HK-2 (cell line): ENCODE measurements around the gene UBE2G1.
"Not testable (repeated sequence)": the region's sequence is repeated elsewhere in the genome, so short reads cannot be mapped to it uniquely, and the experiment has no call there.

Source experiments
- DNase-seq: peaks from one replicate; pipeline ENCODE4 v3.0.0-alpha.2; 2018; ENCODE audit not compliant: unreplicated experiment

The UBE2G1 gene

DNA sequence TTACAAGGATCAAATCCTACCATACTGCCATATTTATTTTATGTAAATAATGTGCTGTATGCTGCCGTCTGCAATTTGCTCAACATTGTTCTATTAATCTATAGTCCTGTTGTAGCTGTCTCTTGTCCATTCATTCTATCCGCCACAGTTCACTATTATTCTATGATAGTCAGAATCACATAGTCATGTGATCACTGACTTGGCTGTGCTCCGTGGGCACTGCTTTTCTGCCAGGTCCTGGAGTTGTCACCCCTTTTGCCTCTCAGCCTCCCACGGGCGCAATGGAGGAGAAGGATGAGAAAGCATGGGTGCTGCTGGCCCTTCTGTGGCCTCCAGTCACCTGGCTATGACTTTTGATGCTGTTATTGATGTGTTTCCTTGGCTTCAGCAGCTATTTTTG is 65.4 kb downstream of the UBE2G1 start:
- no peak for DNase-seq

DNA sequence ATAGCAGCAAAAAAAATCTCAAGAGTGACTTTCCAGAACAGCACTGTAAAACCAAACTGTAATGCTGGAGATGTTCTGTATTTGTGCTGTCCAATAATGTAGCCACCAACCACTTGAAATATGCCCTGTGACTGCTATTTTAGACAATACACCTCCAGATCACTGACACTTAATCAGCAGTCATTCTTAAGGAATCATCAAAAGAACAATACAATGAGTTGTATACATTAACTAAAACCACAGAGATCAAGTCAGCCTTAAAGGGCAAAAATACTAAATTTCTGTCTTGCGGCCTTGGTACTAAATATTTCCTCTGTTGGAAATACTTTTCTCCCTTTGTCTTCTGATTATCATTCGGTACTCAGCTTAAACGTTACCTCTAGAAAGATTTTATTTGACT is 69.1 kb downstream of the UBE2G1 start:
- DNase-seq = no peak

DNA sequence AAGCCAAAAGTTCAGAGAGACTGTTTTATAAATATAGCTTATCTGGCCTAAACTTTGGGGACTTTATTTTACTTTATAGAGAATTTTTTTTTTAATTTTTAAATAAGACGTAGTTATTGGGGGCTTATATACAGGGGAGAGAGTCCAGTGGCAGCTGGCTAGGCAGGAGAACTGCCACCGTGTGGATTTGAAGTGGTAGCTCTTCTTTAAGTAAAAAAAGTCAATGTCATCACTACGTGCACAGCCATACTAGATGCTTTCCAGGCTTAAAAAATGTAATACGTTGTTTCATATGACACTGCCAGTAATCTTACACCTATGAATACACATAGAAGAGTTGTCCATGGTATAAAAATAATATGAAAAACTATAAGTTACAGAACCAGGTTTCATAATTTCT is 70.8 kb downstream of the UBE2G1 start:
- no peak for DNase-seq

DNA sequence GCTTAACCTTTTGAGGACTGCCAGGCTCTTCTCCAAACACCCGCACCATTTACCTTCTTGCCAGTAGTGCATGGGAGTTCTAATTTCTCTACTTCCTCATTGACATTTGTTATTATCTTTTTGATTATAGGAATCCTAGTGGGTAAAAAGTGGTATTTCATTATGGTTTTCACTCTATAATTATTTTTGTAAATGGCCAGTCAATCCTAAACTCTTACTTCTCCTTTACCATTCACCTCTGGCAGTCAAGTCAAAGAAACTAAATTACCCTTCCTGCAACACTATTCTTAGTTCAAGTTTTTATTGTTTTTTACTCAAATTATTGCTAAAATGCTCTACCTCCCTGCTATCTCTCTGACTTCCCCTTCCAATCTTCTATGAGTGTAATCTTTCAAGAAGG is 72.9 kb downstream of the UBE2G1 start:
- DNase-seq = no peak

DNA sequence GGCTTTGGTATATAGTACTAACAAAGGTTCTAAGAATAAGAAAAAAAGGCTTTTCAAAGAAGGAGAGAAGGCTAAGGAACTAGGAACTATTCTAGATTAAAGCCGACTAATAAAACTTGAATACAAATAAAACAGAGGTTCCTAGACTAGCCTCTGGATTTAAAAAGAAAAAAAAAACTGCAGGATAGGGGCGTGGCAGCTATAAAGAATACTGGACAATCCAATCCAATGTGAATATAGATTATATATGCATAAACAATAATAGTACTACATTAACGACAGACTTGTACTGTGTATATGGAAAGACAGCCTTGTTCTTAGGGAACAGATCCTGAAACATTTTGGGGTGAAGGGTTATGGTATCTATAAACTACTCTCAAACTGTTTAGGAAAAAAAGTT is 78.8 kb downstream of the UBE2G1 start:
- DNase-seq = no peak

DNA sequence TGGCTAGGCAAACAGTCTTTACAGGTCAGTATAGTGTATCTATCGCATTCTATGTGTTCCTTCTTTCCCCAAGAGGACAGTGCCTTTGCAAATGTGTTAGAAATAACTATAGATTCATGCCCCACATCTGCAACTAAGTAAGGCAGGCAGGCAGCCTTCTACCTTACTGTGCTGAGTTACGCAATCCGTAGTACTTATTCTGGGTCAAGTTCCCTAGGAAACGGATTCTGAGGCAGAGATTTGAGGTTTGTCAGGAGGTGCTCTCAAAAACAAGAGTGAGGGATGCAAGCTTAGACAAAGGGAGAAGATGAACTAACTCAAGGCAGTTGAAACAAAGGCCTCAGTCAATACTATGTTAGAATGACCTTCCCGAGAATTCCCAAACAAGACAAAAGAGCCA is 90.0 kb downstream of the UBE2G1 start:
- no peak for DNase-seq

DNA sequence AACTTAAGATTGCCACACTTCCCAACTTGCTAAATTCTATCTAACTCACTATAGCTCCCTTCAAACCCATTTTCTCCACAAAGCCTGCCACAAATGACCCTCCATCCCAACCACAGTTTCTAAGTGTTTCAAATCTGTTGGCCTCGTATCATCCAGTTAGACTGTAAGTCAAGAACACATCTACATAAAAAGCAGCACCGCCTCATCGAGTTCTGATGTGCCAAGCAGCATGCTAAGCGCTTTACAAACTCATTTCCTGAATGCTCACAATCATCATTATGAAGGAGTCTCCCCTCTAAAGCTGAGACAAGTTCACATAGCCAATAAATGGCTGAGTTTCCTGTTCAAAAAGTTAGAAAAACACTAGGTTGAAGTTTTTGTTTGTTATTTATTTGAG is 93.5 kb downstream of the UBE2G1 start:
- DNase-seq = no peak

DNA sequence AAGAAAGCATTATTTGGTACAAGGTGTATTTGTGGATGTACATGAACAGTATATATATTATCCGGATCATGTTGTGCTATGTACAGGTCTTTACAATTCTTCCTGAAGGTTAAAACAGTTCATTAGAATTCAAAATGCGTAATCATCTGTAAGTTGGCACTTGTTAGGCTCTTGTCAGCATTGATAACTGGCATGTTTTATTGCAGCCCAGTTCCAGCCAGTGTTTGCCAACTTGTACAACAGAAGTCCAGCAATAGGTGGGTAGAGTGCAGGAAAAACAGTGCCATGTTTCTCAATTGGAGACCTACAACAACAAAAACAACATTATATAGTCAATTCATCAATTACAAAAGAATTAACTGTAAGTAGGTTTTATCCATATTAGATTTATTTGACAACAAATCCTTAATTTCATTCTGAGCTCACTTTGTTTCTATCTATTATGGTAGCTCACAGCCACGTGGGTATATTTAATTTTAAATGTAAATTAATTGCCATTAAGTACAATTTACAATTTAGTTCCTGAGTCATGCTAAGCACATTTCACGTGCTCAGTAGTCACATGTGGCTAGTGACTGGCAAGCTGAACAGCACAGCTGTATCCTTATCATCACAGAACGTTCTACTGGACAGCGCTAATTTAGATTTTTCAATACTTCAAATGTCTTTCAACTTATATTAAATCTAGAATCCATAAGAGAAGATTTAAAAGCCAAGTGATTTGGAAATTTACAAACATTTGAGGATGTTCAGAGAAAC is 94.1 kb downstream of the UBE2G1 start:
- no peak for DNase-seq

DNA sequence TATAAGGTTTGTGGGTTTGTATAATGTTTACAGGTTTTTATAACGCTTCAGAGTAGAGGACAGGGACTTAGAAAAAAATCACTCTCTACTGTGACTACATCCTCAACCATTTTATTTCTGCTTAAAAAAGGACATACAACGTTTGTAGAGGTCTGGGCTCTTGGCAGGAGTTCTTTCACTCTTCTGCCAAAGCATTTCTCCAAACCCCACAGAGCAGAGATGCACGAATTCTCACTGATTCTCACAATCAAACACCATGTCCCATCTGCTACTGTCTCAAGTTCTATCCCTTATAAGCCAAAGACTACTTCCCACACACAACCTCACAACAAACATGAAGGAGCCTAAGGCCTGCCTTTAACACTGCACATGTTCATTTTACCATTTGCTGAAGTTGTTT is 95.7 kb downstream of the UBE2G1 start:
- DNase-seq = no peak

DNA sequence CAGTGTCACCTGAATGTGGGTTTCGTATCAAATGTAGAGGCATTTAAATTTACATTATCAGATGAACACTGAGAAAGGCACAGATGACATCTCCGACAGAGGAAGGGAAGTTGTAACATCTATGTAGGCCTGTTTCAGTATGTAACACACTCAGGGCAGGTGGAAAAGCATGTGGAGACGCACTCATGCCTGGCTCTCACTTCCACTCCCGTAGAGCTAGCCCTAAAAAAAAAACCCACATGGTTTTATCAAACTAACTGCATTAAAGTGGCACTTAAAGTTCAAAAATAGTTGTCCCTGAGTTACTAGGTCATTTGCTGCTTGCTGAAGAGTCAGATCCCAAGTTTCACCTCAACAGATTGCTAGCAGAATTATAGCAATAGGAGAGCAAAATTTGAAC is 96.6 kb downstream of the UBE2G1 start:
- DNase-seq = no peak

DNA sequence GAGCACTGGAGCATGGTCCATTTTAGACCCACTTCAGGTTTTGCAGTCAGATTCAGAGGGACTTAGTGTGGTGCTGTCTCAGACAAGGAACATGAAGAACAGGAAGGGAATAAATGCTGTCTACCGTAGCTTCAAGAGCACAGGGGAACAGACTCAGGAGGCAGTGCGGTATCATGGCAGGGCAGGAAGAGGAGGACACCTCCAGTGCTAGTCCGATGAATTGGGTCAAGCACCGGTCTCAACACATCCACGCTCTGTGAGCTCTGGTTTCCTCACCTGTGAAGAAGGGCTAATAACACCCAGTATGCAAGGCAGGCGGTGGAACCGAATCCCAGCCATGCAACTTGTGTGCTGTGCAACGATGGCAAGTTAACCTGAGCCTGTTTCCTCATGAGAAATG is 99.1 kb downstream of the UBE2G1 start:
- no peak for DNase-seq

DNA sequence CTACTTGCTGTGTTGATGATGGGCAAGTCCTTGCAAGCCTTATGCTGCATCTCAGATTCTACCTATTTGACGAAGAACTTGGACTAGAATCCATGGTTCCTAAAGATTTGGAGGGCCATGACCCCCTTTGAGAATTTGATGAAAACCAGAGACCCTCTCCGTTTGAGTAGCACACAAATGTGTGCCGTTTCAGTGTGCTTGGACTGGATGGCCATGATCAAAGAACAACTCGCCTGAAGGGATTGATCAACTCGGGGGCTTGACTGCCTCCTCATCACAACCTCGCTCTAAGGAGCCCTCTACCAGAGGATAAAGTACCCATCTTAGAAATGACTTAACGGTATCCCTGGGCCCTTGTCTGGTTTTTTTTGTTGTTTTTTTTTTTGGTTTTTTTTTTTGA is 99.9 kb downstream of the UBE2G1 start:
- no peak for DNase-seq

DNA sequence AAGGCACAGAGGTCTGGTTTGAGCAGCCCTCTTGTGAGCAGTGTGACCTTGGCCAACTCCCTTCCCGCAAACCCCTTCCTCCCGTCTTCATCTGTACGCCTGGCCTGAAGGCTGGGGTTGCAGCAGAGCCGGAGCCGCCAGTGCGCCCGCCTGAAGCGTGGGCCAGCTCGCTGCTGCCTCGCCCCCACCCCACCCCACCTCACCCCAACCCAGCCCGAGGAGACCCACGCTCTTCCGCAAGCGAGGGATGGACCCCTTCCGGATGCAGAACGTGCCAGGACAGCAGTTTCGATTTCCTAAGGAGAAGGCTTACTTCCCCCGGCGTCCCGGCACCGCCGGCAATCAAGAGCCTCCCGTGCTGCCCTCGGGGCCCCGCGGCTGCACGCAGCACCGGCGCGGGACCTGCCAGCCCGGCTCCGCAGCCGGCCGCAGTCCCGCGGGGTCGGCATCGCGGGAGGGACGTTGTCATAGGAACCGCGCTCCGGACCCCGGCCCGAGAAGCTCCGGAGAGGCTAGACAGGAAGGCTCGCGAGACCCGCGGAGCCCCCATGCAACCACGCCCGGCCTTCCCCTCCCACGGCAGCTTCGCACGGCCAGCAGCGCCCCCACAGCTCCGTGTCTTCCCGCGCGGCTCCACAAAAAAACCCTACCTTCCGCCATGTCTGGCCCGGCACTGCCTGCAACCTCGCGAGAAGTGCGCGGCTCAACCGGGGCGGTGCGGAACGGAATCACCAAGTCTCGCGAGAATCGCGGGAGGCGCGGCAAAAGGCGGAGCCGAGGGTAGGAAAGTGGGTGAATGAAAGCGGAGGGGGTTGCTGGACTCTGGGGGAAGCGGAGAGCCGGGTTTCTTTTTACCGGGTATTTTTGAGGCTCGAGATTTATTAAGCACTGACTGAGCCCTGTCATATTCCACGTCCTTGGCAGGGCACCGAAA is 102.9 kb downstream of the UBE2G1 start, which contains the start of gene ANKFY1:
Gene ANKFY1, minus strand, starts transcription at position 698 of the 934 bp plus-strand sequence. Its CDS starts 38 bp downstream, at position 660.
- peak; percentile 98 for DNase-seq

DNA sequence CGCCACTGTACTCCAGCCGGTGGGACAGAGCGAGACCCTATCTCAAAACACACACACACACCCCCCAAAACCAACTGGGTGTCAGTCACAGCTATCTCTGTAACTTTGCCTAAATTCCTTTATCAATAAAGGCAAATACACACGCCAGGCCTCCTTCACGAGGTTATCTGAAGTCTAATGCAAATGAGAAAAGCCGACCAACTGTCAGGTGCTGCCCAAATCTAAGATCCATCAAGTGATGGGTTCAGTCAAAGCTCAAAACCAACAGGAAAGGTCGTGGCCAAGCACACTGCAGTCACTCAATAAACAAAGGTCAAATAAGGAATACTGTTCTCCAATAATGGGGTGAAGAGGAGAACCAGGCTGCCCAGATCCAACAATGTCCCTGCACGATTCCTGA is 103.8 kb downstream of the UBE2G1 start:
- no peak for DNase-seq

DNA sequence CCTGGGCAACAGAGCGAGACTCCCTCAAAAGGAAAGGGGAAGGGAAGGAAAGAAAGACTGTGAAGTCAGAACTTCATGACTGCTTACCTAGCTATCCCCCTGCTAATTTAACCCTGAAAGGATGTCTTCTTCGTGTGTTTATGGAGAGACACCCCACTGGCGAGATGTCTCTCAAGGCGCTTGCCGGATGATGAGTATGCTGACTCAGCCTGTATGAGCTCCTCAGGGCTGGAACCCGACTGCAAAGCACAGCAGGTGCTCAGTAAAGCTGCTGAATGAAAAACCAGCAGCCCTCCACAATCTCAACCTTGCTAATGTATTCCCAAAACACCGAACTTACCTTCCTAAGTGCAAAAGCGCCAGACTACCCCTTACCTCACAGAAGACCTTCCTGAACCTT is 105.0 kb downstream of the UBE2G1 start:
- DNase-seq = no peak

DNA sequence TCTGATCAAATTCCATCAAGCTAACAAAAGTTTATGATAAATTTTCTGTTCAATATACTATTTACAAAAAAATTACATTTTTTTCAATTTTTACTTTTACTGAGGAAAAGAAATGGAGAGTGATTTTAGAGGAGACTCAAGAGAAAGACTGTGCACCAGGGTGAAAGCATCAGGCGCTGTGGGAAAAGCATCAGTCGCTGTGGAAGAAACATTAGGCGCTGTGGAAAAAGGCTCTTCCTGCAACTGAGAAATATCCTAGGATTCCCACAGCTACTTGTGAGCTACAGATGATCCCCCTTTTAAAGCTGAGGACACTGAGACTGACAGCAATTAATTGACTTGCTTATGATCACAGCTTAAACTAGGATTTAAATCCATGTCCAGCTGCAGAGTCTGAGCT is 107.6 kb downstream of the UBE2G1 start:
- no peak for DNase-seq

DNA sequence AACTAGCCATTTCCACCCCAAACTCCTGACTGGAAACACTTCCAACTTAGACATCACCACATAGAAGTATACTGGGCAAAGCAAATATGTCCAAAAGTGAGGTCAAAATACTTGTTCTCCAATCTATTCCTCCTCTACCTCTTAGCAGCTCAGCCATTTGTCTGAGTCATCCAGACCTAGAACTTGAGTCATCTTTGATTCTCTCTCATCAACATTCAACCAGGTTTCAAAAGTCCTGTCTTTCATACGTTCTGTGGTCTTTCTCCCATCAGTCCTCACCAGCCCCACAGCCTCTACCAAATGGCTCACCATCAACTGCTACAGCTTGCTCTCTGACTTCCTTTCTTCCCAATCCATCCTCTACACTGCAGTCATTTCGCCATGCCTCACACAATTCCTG is 109.5 kb downstream of the UBE2G1 start:
- no peak for DNase-seq

DNA sequence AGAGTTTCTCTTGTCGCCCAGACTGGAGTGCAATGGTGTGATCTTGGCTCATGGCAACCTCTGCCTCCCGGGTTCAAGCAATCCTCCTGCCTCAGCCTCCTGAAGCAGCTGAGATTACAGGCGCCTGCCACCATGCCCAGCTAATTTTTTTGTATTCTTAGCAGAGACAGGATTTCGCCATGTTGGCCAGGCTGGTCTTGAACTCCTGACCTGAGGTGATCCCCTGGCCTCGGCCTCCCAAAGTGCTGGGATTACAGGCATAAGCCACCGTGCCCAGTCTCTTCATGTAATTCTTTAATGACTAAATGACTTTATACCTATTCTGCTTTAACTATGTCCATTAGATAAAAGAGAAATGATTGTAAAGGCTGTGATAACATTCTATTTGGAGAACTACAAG is 111.2 kb downstream of the UBE2G1 start:
- not testable (repeated sequence) for DNase-seq

DNA sequence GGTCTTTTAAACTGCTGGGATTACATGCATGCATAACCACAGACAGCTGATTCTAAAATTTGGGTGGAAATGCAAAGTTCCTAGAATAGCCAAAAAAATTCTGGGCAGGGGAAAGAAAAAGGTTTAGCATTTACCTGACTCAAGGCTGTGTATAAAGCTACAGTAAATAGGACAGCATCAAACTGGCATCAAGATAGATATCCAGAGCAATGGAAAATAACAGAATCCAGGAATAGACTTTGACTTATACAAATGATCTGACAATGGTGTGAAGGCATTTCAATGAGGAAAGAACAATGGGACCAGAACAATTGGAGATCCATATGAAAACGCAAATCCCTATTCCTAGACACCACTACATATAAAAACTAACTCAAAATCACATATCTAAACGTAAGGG is 115.6 kb downstream of the UBE2G1 start:
- DNase-seq = no peak

DNA sequence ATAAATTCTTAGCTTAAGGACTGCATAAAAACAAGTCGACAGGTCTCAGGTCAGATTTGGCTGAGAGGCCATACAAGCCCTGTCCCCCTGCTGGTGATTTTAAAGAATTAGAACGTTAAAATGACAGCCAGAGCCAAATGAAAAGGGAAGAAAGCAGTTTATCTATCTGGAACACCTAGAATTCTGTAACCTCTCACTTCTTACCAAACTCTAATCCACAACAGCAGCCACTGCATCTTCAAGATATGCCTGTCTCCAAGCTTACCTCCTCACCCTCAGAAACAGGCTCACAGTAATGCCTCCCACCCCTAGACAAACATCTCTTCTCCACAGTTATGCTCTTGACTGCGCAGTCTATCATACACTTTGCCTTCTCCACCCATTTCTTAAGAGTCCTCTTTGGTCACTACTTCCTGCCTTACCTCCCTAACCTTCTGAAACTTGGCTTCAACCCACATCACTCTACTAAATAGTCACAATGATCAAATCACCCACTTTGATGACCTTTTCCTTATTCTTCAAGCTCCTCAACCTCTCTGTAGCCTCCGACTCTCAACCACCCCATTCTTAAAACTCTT is 116.9 kb downstream of the UBE2G1 start:
- DNase-seq = no peak

DNA sequence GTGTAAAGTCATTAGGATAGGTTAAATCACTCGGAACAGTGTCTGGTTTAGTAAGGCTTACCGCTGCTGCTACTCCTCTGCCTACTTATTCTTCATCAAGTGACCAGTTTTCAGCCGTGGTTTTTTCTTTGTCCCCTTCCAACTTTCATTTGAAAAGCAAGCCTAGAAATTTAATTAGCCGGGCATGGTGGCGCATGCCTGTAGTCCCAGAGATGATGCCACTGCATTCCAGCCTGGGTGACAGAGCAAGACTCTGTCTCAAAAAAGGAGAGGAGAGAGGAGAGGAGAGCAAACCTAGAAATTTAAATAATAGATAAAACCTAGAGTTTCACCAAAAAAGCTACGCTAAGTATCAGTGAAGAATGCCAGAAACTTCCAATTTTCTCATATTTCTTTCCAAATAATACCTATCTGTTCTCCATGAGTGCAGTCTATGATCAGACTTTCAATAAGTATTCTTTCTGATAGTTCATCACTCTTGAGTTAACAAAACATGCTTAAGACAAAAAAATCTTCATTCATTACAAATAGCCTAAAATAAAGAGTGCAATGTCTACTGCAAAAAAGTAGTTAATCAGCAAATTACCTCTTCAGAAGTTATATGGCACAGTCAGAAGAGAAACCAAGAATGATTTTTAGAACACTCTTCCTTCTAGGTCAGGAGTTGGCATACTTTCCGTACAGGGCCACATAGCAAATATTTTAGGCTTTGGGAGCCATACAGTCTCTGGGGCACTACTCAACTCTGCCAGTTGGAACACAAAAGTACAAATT is 117.8 kb downstream of the UBE2G1 start:
- DNase-seq = no peak

DNA sequence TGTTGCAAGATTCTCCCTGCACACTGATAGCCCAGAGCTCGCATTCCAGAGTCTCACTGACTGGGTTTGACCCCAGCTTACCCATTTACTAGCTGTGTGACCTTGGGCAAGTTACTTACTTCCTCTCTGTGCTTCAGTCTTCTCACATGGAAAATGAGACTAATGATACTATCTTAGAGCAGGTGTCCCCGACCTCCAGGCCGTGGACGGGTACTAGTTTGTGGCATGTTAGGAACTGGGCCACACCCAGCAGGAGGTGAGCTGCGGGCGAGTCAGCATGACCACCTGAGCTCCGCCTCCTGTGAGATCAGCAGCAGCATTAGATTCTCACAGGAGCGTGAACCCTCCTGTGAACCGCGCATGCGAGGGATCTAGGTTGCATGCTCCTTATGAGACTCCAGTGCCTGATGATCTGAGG is 118.5 kb downstream of the UBE2G1 start:
- no peak for DNase-seq
